DND-41 (cell line): ENCODE measurements around the gene STK32B.

Experiments
- EZH2 ChIP-seq: IDR thresholded peaks from 3 replicates; pipeline ENCODE4 v1.6.1; 2012; ENCODE audit warnings: borderline replicate concordance, low read depth, mild to moderate bottlenecking, moderate library complexity, low read length, inconsistent platforms; ENCODE audit not compliant: severe bottlenecking
- TF ChIP-seq, protein P1 (sequence below): IDR thresholded peaks from 2 replicates; pipeline ENCODE4 v1.5.1; 2012; ENCODE audit warnings: borderline replicate concordance, low read length, moderate library complexity, mild to moderate bottlenecking; ENCODE audit not compliant: poor library complexity, severe bottlenecking; ENCODE audit errors: extremely low read depth

DNA sequence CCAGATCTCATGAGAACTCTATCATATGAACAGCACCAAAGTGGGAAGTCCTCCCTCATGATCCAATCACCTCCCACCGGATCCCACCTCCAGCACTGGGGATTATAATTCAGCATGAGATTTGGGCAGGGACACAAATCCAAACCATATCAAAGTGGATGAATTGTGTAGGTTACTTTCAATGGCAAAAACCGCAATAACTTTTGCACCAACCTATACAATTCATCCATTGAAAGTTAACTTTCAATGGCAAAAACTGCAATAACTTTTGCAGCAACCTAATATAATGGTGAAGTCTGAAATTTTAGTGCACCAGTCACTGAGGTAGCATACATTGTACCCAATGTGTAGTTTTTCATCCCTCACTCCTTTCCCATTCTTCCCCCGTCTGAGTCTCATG lies 16.6 kb downstream of the STK32B start:
- TF ChIP-seq, protein P1, sequence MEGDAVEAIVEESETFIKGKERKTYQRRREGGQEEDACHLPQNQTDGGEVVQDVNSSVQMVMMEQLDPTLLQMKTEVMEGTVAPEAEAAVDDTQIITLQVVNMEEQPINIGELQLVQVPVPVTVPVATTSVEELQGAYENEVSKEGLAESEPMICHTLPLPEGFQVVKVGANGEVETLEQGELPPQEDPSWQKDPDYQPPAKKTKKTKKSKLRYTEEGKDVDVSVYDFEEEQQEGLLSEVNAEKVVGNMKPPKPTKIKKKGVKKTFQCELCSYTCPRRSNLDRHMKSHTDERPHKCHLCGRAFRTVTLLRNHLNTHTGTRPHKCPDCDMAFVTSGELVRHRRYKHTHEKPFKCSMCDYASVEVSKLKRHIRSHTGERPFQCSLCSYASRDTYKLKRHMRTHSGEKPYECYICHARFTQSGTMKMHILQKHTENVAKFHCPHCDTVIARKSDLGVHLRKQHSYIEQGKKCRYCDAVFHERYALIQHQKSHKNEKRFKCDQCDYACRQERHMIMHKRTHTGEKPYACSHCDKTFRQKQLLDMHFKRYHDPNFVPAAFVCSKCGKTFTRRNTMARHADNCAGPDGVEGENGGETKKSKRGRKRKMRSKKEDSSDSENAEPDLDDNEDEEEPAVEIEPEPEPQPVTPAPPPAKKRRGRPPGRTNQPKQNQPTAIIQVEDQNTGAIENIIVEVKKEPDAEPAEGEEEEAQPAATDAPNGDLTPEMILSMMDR: no peak
- TF ChIP-seq EZH2: no peak
